T-helper 17 cell (primary cell): ENCODE measurements around the gene PGM1. TPM values are rescaled to one million over a fixed set of nuclear protein-coding genes. Genes with fewer than 3 reads are reported as not detected.
A peak's percentile ranks its signal among the peaks of the same experiment; 100 is the strongest.

Experiments
- ATAC-seq: fragments of 150-1000 bp; cut with Tn5 transposase; 2 replicates; pipeline ENCODE4 v1.10.0; 2021; ENCODE audit warnings: mild to moderate bottlenecking, moderate library complexity
- DNase-seq, 3 donors: peaks; one replicate each; pipeline versions ENCODE4 v3.0.0 to v3.0.0-alpha.2; 2020 to 2021
- H3K9me3 ChIP-seq: one replicate; pipeline ENCODE4 v1.7.0; 2013; ENCODE audit warnings: low read length, mild to moderate bottlenecking; ENCODE audit not compliant: control insufficient read depth, poor library complexity, severe bottlenecking
- H3K27ac Mint-ChIP-seq: one replicate; pipeline ENCODE4 v1.8.0; 2022; ENCODE audit warnings: mild to moderate bottlenecking, moderate library complexity, mixed read lengths
- H3K27me3 Mint-ChIP-seq: one replicate; pipeline ENCODE4 v1.8.0; 2022; ENCODE audit warnings: mixed read lengths
- H3K36me3 Mint-ChIP-seq: one replicate; pipeline ENCODE4 v1.8.0; 2022; ENCODE audit warnings: low read depth, mixed read lengths
- H3K4me1 Mint-ChIP-seq: one replicate; pipeline ENCODE4 v1.8.0; 2022; ENCODE audit warnings: mild to moderate bottlenecking, mixed read lengths
- H3K4me3 Mint-ChIP-seq: one replicate; pipeline ENCODE4 v1.8.0; 2022; ENCODE audit warnings: mild to moderate bottlenecking, moderate library complexity, mixed read lengths
- total RNA-seq, 4 donors: library from RNA in 2 of 4; stranded (reverse) in 2 of 4; gene quantifications; one replicate each; pipeline ENCODE4 v1.2.3 and lab custom pipeline; 2022 to 2026

Gene PGM1
- total RNA-seq, 2 donors from 2014 or later, result 11.7 to 14.2 TPM

DNA sequence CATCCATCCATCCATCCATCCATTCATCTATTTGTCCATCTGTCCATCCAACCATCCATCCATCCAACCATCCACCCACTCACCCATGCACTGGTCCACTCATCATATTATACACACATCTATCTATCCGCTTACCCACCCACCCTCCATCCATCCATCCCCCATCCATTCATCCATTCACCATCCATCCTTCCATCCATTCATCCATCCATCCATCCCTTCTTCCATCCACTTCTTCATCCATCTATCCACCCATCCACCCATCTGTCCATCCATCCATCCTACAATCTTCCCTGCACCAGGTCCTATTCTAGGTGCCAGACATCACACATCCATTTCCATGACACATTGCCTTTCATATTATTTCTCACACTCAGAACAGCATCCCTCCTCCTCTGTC lies 93.5 kb downstream of the PGM1 start:
- DNase-seq, result no peak
- no peaks in the 10 kb centered on the region for H3K9me3 ChIP-seq
- H3K36me3 Mint-ChIP-seq, result no peaks in the 10 kb centered on the region
- peaks cover 5% of the 10 kb centered on the region for H3K27me3 Mint-ChIP-seq
- H3K4me3 Mint-ChIP-seq, result no peak overlapping the region
- no peak overlapping the region for H3K27ac Mint-ChIP-seq
- ATAC-seq, result no peak
- peaks cover 3% of the 10 kb centered on the region for H3K4me1 Mint-ChIP-seq

DNA sequence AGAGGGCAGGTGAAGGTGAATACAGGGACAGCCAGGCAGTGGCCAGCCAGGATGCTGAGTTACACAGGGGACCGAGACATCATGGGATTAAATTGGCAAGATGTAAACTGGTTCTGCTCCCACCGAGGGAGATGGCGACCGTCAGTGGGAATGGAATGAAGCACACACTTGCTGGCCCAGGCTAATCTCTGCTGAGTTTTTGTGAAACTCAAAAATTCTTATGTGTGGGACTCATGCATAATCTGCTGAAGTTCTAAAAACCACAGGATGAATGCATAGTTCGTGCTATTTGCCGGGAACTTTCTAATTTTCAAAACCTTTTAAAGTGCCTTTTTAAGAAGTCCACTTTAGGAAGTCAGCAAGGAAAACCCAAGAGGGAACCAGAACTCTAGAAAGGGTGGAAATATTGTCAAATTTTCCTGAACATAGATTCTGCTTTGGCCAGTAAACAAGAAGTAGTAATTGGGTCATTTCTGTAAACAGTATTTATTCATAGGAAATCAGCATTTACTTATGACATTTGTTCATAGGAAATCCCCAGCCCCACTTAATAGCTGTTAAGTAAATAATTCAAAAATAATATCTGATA lies 95.2 kb downstream of the PGM1 start:
- Mint-ChIP-seq H3K27ac (no peak overlapping the region), H3K4me3 (no peak overlapping the region), H3K4me1 (peaks cover 4% of the 10 kb centered on the region), H3K36me3 (no peaks in the 10 kb centered on the region), H3K27me3 (peaks cover 5% of the 10 kb centered on the region)
- no peak for DNase-seq
- H3K9me3 ChIP-seq, result no peaks in the 10 kb centered on the region
- ATAC-seq, result no peak

DNA sequence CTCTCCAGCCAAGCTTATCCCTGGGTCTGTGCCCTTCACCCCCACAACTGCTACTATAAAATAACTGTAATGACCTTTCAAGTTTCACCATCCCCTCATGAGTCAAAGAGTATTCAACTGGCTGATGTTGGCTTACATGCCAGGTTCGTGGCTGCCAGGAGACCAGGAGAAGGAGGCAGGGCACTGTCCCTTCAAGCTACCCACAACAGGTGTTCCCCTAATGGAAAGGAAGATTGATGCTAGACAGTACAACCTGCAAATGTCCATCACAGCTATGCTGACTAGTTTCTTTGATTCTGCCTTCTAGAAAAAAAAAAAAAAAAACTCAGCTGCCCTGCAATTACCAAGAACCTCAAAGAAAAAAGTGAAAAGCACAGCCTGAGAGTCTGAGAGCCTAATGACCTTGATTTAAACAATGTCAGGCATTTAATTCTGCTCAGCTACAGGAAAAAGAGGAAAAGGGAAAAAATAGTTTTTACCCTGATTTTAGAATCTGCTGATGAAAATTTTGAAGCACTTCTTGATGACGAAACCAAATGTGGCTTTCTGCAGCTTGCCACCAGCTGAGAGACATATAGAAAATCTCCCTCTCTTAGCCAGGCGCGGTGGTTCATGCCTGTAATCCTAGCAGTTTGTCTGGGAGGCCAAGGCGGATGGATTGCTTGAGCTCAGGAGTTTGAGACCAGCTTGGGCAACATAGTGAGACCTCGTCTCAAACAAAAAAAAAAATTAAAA lies 97.9 kb downstream of the PGM1 start:
- no peak overlapping the region for H3K27ac Mint-ChIP-seq
- DNase-seq, result no peak
- H3K36me3 Mint-ChIP-seq, result no peaks in the 10 kb centered on the region
- H3K4me3 Mint-ChIP-seq, result no peak overlapping the region
- H3K27me3 Mint-ChIP-seq, result no peaks in the 10 kb centered on the region
- ATAC-seq, result no peak
- H3K9me3 ChIP-seq, result no peaks in the 10 kb centered on the region
- peaks cover 4% of the 10 kb centered on the region for H3K4me1 Mint-ChIP-seq

DNA sequence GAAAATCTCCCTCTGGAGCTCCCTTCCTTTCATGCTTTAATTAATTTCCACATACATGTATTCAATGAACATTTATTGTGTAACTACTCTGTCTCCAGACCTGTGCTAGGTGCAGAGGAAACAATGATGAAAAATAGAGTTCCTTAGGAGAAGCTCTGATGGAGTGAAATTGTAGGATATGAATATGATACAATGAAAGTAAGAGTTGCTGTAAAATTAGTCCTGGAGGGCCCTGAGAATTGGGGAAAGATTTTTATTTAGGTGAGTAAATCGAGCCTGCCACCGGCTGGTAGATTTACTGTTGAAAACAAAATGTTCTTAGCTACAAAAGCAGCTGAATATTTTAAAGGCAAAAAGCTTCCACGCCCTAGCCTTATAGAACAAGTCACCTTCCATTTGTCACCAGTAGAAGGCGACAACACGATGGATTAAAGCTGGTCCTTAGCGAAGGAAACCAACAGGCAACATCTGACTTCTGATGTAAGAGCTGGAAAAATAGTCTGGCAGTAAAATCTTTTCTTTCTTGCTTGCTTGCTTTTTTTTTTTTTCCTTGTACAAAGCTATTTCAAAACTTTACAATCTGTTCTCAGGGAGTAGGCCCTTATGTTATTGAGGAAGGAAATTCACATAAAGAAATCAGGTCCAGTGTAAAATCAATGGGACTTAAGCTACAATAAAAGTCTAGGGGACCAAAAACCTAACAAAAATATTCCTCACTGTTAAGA lies 98.7 kb downstream of the PGM1 start:
- H3K4me1 Mint-ChIP-seq, result peaks cover 4% of the 10 kb centered on the region
- ATAC-seq, result peak; percentile 59
- no peak overlapping the region for H3K4me3 Mint-ChIP-seq
- H3K27ac Mint-ChIP-seq, result no peak overlapping the region
- no peaks in the 10 kb centered on the region for H3K27me3 Mint-ChIP-seq
- H3K9me3 ChIP-seq, result no peaks in the 10 kb centered on the region
- no peak for DNase-seq
- H3K36me3 Mint-ChIP-seq, result no peaks in the 10 kb centered on the region

DNA sequence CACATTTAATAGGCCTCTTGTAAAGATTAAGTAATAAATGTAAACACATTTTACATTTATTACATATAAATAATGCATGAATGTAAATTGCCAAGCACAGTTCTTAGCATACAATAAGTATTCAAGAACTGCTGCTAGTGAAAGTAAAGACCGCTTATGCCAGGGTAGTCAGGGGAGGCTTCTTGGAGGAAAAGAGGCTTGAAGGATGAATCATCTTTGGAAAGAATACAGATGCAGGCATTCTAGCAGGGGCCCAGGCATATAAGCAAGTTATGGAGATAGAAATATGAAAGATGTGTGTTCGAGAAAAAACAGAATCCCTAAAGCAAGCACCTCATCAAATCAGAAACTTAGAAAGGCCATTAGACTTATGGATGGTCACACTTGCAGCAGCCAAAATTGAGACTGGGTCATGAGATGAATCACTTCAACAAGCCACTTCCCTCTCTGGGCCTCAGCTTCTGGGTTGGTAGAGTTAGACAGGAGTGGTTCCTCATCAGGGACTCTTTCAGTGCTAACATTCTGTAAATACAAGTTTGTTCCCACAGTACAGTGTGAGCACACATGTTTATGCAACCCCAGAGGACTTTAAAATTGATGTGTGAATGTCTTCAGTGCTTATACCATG lies 100.8 kb downstream of the PGM1 start:
- DNase-seq (no peak), ATAC-seq (no peak)
- H3K4me1 Mint-ChIP-seq, result peaks cover 4% of the 10 kb centered on the region
- H3K9me3 ChIP-seq, result no peaks in the 10 kb centered on the region
- H3K36me3 Mint-ChIP-seq, result no peaks in the 10 kb centered on the region
- no peak overlapping the region for H3K4me3 Mint-ChIP-seq
- no peaks in the 10 kb centered on the region for H3K27me3 Mint-ChIP-seq
- H3K27ac Mint-ChIP-seq, result no peak overlapping the region

DNA sequence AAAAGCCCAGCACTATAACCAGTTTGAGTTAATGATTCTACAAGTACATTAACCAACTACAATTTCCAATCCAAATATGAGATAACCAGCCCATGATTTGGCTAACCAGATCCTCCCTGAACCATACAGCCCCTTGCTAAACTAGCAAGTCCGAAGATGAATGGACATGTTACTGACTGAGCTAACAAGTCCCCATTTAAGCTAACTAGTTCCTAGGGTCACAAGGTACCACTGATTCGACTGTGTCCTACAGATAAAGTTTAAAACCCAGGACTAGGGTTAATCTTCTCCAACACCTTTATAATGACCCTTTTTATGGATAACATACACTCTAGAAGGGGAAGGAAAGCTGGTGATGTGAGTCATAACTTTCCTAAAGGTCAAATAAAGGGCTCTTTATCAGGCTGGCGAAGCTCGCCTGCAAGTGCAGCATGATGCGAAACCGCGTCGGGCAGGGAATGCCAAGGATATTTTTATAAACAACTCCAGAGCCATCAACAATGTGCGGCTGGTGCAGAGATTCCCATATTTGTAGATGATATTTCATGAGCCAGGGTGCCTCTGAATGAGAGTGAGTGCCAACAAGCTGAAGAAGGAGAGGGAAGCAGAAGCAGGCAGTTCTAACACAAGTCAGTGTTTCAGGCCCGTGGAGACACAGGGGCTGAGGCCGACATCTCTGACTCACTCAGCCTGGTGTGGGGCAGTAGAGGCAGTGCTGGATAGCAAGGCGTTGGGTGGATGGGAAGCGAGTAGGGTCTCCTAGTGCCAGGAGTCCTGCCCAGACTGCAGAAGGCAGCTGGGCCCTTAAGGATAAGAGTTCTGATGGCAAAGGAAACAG lies 105.0 kb downstream of the PGM1 start:
- H3K9me3 ChIP-seq, result no peaks in the 10 kb centered on the region
- peaks cover 7% of the 10 kb centered on the region for H3K27me3 Mint-ChIP-seq
- peaks cover 4% of the 10 kb centered on the region for H3K36me3 Mint-ChIP-seq
- H3K27ac Mint-ChIP-seq, result no peak overlapping the region
- peaks cover 4% of the 10 kb centered on the region for H3K4me1 Mint-ChIP-seq
- DNase-seq, result no peak
- no peak for ATAC-seq
- no peak overlapping the region for H3K4me3 Mint-ChIP-seq

DNA sequence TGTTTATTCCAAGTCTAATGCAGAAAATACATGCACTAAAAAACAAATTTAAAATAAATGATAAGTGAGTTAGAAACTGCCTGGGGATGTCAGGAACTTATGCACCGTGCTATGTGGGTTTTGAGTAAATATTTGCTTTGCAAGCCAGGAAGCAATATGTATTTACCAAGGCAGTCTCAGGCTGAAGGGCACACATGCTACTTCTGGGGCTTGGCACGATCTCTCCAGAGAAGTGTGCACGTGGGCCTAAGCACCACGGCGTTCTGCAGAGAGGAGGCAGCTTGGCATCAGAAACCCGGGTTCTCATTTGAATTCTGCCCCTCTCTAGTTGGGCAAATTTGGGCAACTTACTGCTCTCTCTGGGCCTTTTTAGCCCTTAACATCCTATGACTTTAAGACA lies 108.0 kb downstream of the PGM1 start:
- H3K9me3 ChIP-seq, result no peaks in the 10 kb centered on the region
- ATAC-seq, result no peak
- Mint-ChIP-seq H3K36me3 (peaks cover 7% of the 10 kb centered on the region), H3K27me3 (peaks cover 30% of the 10 kb centered on the region), H3K27ac (no peak overlapping the region), H3K4me1 (peaks cover 4% of the 10 kb centered on the region), H3K4me3 (no peak overlapping the region)
- DNase-seq, result no peak

DNA sequence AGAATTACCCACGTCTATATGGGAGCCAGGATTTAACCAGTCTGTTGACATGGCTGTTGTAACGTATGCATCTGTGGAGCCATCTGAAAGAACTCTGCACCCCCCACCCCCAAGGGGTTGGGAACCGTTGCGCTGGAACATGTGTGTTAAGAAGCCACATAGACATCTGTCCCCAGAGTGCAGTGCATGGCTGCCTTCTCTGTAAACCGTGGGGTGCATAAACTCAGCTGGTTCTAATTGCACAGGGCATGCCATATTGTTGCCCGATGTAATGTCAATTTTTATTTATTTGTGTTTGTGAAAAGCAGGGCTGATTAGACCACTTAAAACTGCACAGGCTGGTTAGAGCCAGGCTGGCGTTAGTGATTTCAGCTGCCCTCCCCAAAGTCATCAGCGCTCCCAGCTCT lies 110.5 kb downstream of the PGM1 start:
- DNase-seq (no peak), ATAC-seq (no peak)
- peaks cover 55% of the 10 kb centered on the region for H3K27me3 Mint-ChIP-seq
- no peak overlapping the region for H3K27ac Mint-ChIP-seq
- H3K36me3 Mint-ChIP-seq, result peaks cover 7% of the 10 kb centered on the region
- H3K4me1 Mint-ChIP-seq, result peaks cover 4% of the 10 kb centered on the region
- no peaks in the 10 kb centered on the region for H3K9me3 ChIP-seq
- no peak overlapping the region for H3K4me3 Mint-ChIP-seq

DNA sequence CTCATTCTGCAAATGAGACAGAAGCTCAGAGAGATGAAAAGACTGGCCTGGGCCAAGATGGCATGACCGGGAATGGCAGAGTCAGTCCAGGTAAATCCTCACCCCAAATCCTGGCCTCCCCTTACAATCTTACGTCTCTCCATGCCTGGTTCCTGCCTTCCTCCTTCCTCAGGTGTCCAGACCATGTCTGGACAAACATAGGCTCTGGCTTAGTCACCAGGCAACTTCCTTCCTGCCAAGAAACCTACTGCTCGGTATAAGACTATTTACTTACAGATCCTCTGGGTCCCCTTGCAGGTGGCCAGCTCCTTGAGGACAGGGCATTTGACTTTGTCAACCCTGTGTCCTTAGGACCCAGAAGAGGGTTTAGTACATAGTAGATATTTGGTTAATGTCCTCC lies 111.2 kb downstream of the PGM1 start:
- H3K9me3 ChIP-seq, result no peaks in the 10 kb centered on the region
- H3K4me1 Mint-ChIP-seq, result peaks cover 4% of the 10 kb centered on the region
- H3K36me3 Mint-ChIP-seq, result peaks cover 7% of the 10 kb centered on the region
- peaks cover 62% of the 10 kb centered on the region for H3K27me3 Mint-ChIP-seq
- H3K4me3 Mint-ChIP-seq, result no peak overlapping the region
- DNase-seq, result no peak
- ATAC-seq, result no peak
- H3K27ac Mint-ChIP-seq, result no peak overlapping the region

DNA sequence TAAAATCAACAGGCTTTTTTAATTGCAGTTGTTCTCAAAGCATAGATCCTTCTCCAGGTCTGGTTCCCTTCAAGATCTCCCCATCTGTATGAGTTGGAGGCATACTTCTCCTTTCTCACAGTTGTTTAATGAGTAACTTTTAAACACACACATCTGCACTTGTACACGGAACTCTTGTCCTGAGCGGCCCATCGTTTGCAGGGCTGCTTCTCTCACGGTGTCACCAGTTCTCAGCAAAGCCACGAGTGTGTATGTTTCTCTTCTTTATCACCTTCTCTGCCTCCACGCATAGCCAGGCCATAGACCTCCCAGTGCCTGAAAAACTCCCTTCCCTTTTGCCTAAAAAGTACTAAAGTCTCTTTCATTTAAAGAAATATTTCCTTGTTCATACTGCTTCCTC lies 111.9 kb downstream of the PGM1 start:
- Mint-ChIP-seq H3K4me1 (peaks cover 4% of the 10 kb centered on the region), H3K27me3 (peaks cover 62% of the 10 kb centered on the region), H3K36me3 (peaks cover 7% of the 10 kb centered on the region)

DNA sequence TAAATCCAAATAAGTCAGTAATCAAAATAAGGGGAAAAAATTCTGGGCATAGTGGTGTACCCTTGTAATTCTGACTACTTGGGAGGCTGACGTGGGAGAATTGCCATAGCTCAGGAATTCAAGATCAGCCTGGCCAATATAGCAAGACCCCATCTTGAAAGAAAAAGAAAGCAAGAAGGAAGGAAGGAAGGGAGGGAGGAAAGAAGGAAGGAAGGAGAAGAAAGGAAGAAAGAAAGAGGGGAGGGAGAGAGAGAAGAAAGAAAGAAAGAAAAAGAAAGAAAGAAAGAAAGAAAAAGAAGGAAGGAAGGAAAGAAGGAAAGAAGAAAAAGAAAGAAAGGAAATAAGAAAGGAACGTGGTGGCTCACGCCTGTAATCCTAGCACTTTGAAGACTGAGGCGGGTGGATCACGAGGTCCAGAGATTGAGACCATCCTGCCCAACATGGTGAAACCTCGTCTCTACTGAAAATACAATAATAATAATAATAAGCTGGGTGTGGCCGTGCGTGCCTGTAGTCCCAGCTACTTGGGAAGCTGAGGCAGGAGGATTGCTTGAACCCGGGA lies 116.1 kb downstream of the PGM1 start:
- no peak for DNase-seq
- H3K9me3 ChIP-seq, result no peaks in the 10 kb centered on the region
- no peaks in the 10 kb centered on the region for H3K4me1 Mint-ChIP-seq
- ATAC-seq, result no peak
- H3K27ac Mint-ChIP-seq, result no peak overlapping the region
- no peak overlapping the region for H3K4me3 Mint-ChIP-seq
- H3K27me3 Mint-ChIP-seq, result peaks cover 68% of the 10 kb centered on the region
- H3K36me3 Mint-ChIP-seq, result peaks cover 3% of the 10 kb centered on the region

More for the DNA sequence above, 111.9 kb downstream of the PGM1 start:
- no peaks in the 10 kb centered on the region for H3K9me3 ChIP-seq
- ATAC-seq (no peak), DNase-seq (no peak)
- H3K4me3 Mint-ChIP-seq, result no peak overlapping the region
- H3K27ac Mint-ChIP-seq, result no peak overlapping the region
